Stimulated activated CD4-positive, alpha-beta T cell treated with anti-CD3 and anti-CD28 coated beads, TNF-alpha, amount 100 ng/mL, for 24 hours (primary cell): ENCODE results near the gene PLAC8.

Experiments
- DNase-seq, 3 experiments: peaks; one replicate each; pipeline ENCODE4 v3.0.0-alpha.2; 2020; ENCODE audit warnings: low read depth in 3 of 3

PLAC8 gene

GRCh38 chr4:83114576-83114975 is at the start of gene PLAC8:
Gene PLAC8 (minus strand): TSS chr4:83114729. CDS start chr4:83107921, 6,808 bp downstream.
- no peak for DNase-seq

GRCh38 chr4:83153417-83153816 is 38.9 kb upstream of the PLAC8 start:
- no peak for DNase-seq

- DNase-seq = no peak
Observed at GRCh38 chr4:83152746-83153145, 38.2 kb upstream of the PLAC8 start.

- DNase-seq = no peak
Observed at GRCh38 chr4:83151651-83152050, 37.1 kb upstream of the PLAC8 start.

GRCh38 chr4:83150653-83151330 is 36.3 kb upstream of the PLAC8 start:
- no peak for DNase-seq

- DNase-seq = no peak
Observed at GRCh38 chr4:83149865-83150652, 35.5 kb upstream of the PLAC8 start.

- no peak for DNase-seq
Observed at GRCh38 chr4:83146841-83147240, 32.3 kb upstream of the PLAC8 start.

- peak in 2 of 3 experiments; percentile 8 to 14 for DNase-seq
Observed at GRCh38 chr4:83145776-83146175, 31.2 kb upstream of the PLAC8 start.

- DNase-seq = no peak
Observed at GRCh38 chr4:83139514-83140156, 25.1 kb upstream of the PLAC8 start.

- DNase-seq = no peak
Observed at GRCh38 chr4:83138946-83139345, 24.4 kb upstream of the PLAC8 start.

- DNase-seq = no peak
Observed at GRCh38 chr4:83132065-83132464, 17.5 kb upstream of the PLAC8 start.

- DNase-seq = no peak
Observed at GRCh38 chr4:83129264-83129663, 14.7 kb upstream of the PLAC8 start.

- DNase-seq = no peak
Observed at GRCh38 chr4:83128240-83128929, 13.9 kb upstream of the PLAC8 start.

- DNase-seq = peak in 1 of 3 experiments; percentile 28
Observed at GRCh38 chr4:83125738-83126141, 11.2 kb upstream of the PLAC8 start.

GRCh38 chr4:83124111-83124780 is 9.7 kb upstream of the PLAC8 start:
- DNase-seq = no peak

- DNase-seq = no peak
Observed at GRCh38 chr4:83121246-83121645, 6.7 kb upstream of the PLAC8 start.

- DNase-seq = no peak
Observed at GRCh38 chr4:83118869-83119268, 4.3 kb upstream of the PLAC8 start.

GRCh38 chr4:83115656-83116285 is 1.2 kb upstream of the PLAC8 start:
- DNase-seq = no peak

- no peak for DNase-seq
Observed at GRCh38 chr4:83115000-83115399, 471 bp upstream of the PLAC8 start.

- DNase-seq = no peak
Observed at GRCh38 chr4:83113429-83113786, 1.1 kb downstream of the PLAC8 start.
